ENCODE measurements around the gene ZNF821. TPM values are rescaled to one million over a fixed set of nuclear protein-coding genes. Genes with fewer than 3 reads are reported as not detected.

ZNF821 gene
- total RNA-seq, 4 donors from 2014 or later, result 16.5 to 22.0 (median 19.3) TPM

- H3K27me3 ChIP-seq, result no peaks in the 10 kb centered on the region
- peak overlapping the region in 1 of 4 donors; percentile 15 for H3K27ac ChIP-seq
- H3K4me1 ChIP-seq, result peaks cover 0 to 2% (median 0%) of the 10 kb centered on the region in 4 donors
- TF ChIP-seq CTCF (IDR thresholded peaks at IDR 0.05), result no peak
- no peak for TF ChIP-seq POLR2A (IDR thresholded peaks at IDR 0.05)
- peak in 1 of 3 donors; percentile 35 for DNase-seq
- H3K4me3 ChIP-seq, result no peak overlapping the region
- H3K36me3 ChIP-seq, result peaks cover 0 to 48% (median 0%) of the 10 kb centered on the region in 3 donors
- H3K9me3 ChIP-seq, result no peaks in the 10 kb centered on the region
Measured at GRCh38 chr16:71855937-71856662, 27.9 kb downstream of the ZNF821 start.

GRCh38 chr16:71854369-71854948 is 29.5 kb downstream of the ZNF821 start:
- peaks cover 0 to 2% (median 0%) of the 10 kb centered on the region in 4 donors for H3K4me1 ChIP-seq
- H3K27ac ChIP-seq, result peak overlapping the region in 1 of 4 donors; percentile 62
- no peak overlapping the region for H3K4me3 ChIP-seq
- no peak for DNase-seq
- H3K27me3 ChIP-seq, result no peaks in the 10 kb centered on the region
- TF ChIP-seq POLR2A (IDR thresholded peaks at IDR 0.05) (no peak), CTCF (IDR thresholded peaks at IDR 0.05) (no peak)
- peaks cover 0 to 54% (median 0%) of the 10 kb centered on the region in 3 donors for H3K36me3 ChIP-seq
- H3K9me3 ChIP-seq, result no peaks in the 10 kb centered on the region

- no peak overlapping the region for H3K4me3 ChIP-seq
- peak in 2 of 3 donors; percentile 67 to 72 for DNase-seq
- H3K4me1 ChIP-seq, result peaks cover 0 to 2% (median 0%) of the 10 kb centered on the region in 4 donors
- H3K9me3 ChIP-seq, result no peaks in the 10 kb centered on the region
- H3K36me3 ChIP-seq, result peaks cover 0 to 57% (median 0%) of the 10 kb centered on the region in 3 donors
- H3K27ac ChIP-seq, result peak overlapping the region in 2 of 4 donors; percentile 25 to 62
- TF ChIP-seq CTCF (IDR thresholded peaks at IDR 0.05) (no peak), POLR2A (IDR thresholded peaks at IDR 0.05) (no peak)
- no peaks in the 10 kb centered on the region for H3K27me3 ChIP-seq
Measured at GRCh38 chr16:71853413-71853812, 30.6 kb downstream of the ZNF821 start.

- H3K36me3 ChIP-seq, result peaks cover 0 to 63% (median 0%) of the 10 kb centered on the region in 3 donors
Measured at GRCh38 chr16:71852561-71852960, 31.4 kb downstream of the ZNF821 start.

GRCh38 chr16:71852158-71852557 is 31.8 kb downstream of the ZNF821 start:
- no peak overlapping the region for H3K4me3 ChIP-seq
- no peaks in the 10 kb centered on the region for H3K9me3 ChIP-seq
- TF ChIP-seq POLR2A (IDR thresholded peaks at IDR 0.05), result no peak
- TF ChIP-seq CTCF (IDR thresholded peaks at IDR 0.05), result no peak
- H3K4me1 ChIP-seq, result peaks cover 0 to 6% (median 2%) of the 10 kb centered on the region in 4 donors
- H3K27ac ChIP-seq, result peak overlapping the region in 1 of 4 donors; percentile 62
- H3K36me3 ChIP-seq, result peaks cover 0 to 63% (median 0%) of the 10 kb centered on the region in 3 donors
- H3K27me3 ChIP-seq, result no peaks in the 10 kb centered on the region
- DNase-seq, result no peak

More at GRCh38 chr16:71852561-71852960, 31.4 kb downstream of the ZNF821 start:
- Histone ChIP-seq H3K27ac (peak overlapping the region in 1 of 4 donors; percentile 62), H3K27me3 (no peaks in the 10 kb centered on the region), H3K4me1 (peaks cover 0 to 2% (median 1%) of the 10 kb centered on the region in 4 donors), H3K4me3 (no peak overlapping the region), H3K9me3 (no peaks in the 10 kb centered on the region)
- TF ChIP-seq CTCF (IDR thresholded peaks at IDR 0.05), result no peak
- no peak for TF ChIP-seq POLR2A (IDR thresholded peaks at IDR 0.05)
- no peak for DNase-seq

Measured in Peyer's patch (tissue), 4 donors.